IPS-20b (cell line): ENCODE measurements around the gene SLC20A1.

ENCODE experiments used
- H3K27ac ChIP-seq: one replicate; pipeline ENCODE4 v1.5.1; 2013; ENCODE audit warnings: low read length
- H3K27me3 ChIP-seq: 2 replicates; pipeline ENCODE4 v1.6.1; 2013; ENCODE audit warnings: mild to moderate bottlenecking, low read length, inconsistent platforms; ENCODE audit not compliant: insufficient read depth
- H3K36me3 ChIP-seq: 2 replicates; pipeline ENCODE4 v1.6.1; 2013; ENCODE audit warnings: low read depth, mild to moderate bottlenecking, inconsistent platforms, low read length, moderate library complexity; ENCODE audit not compliant: insufficient read depth
- H3K4me1 ChIP-seq: 2 replicates; pipeline ENCODE4 v1.6.1; 2013; ENCODE audit warnings: mild to moderate bottlenecking, control low read depth, inconsistent platforms, low read length, moderate library complexity; ENCODE audit not compliant: insufficient read depth
- H3K4me3 ChIP-seq: 2 replicates; pipeline ENCODE4 v1.5.1; 2013; ENCODE audit warnings: mild to moderate bottlenecking, low read length, inconsistent platforms
- H3K9ac ChIP-seq: 2 replicates; pipeline ENCODE4 v1.6.1; 2013; ENCODE audit warnings: low read depth, mild to moderate bottlenecking, inconsistent platforms, low read length, moderate library complexity
- H3K9me3 ChIP-seq: 2 replicates; pipeline ENCODE4 v1.6.1; 2013; ENCODE audit warnings: mild to moderate bottlenecking, low read depth, low read length, inconsistent platforms; ENCODE audit not compliant: insufficient read depth

Gene SLC20A1

GRCh38 chr2:112688086-112688880 lies 42.5 kb downstream of the SLC20A1 start:
- Histone ChIP-seq H3K27me3 (no peaks in the 10 kb centered on the region), H3K9me3 (no peaks in the 10 kb centered on the region), H3K36me3 (no peaks in the 10 kb centered on the region), H3K4me1 (peaks cover 6% of the 10 kb centered on the region; the same call in 1 of the 2 replicates), H3K4me3 (no peak overlapping the region), H3K9ac (no peak overlapping the region), H3K27ac (no peak overlapping the region)

GRCh38 chr2:112690853-112691401 lies 45.2 kb downstream of the SLC20A1 start:
- Histone ChIP-seq H3K4me3 (no peak overlapping the region), H3K9me3 (no peaks in the 10 kb centered on the region), H3K27ac (no peak overlapping the region), H3K9ac (no peak overlapping the region), H3K36me3 (no peaks in the 10 kb centered on the region), H3K4me1 (peaks cover 6% of the 10 kb centered on the region; the same call in 1 of the 2 replicates), H3K27me3 (no peaks in the 10 kb centered on the region)

DNA sequence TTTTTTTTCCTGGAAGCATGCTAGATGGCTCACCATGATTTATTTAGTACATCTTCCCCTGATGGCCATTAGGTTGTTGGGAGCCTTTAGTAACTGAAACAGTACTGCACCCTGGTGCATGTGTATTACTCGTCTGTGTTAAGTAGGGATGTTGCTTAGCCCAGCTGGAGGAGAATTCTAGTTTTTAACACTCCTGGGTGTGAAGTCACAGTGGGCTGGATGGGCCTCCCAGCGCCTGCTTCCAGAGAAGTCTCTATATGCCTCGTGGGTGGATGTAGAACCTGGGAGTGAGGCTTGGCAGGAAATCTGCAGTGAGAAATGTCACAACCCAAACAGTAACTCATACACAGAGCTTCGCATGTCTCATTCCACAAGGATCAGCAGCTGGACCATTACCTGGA lies 46.1 kb downstream of the SLC20A1 start:
- peaks cover 6% of the 10 kb centered on the region; the same call in 1 of the 2 replicates for H3K4me1 ChIP-seq
- H3K27me3 ChIP-seq, result no peaks in the 10 kb centered on the region
- H3K4me3 ChIP-seq, result no peak overlapping the region
- no peaks in the 10 kb centered on the region for H3K9me3 ChIP-seq
- H3K36me3 ChIP-seq, result no peaks in the 10 kb centered on the region
- no peak overlapping the region for H3K9ac ChIP-seq
- no peak overlapping the region for H3K27ac ChIP-seq

GRCh38 chr2:112692495-112692911 lies 46.8 kb downstream of the SLC20A1 start:
- H3K27ac ChIP-seq, result no peak overlapping the region
- peaks cover 6% of the 10 kb centered on the region; the same call in 1 of the 2 replicates for H3K4me1 ChIP-seq
- no peaks in the 10 kb centered on the region for H3K9me3 ChIP-seq
- no peaks in the 10 kb centered on the region for H3K36me3 ChIP-seq
- no peak overlapping the region for H3K9ac ChIP-seq
- H3K27me3 ChIP-seq, result no peaks in the 10 kb centered on the region
- no peak overlapping the region for H3K4me3 ChIP-seq

GRCh38 chr2:112692918-112693317 lies 47.2 kb downstream of the SLC20A1 start:
- H3K9ac ChIP-seq, result no peak overlapping the region

GRCh38 chr2:112693596-112693995 lies 47.9 kb downstream of the SLC20A1 start:
- Histone ChIP-seq H3K9ac (no peak overlapping the region), H3K4me1 (peaks cover 6% of the 10 kb centered on the region; the same call in 1 of the 2 replicates), H3K9me3 (no peaks in the 10 kb centered on the region), H3K27ac (no peak overlapping the region), H3K36me3 (no peaks in the 10 kb centered on the region), H3K27me3 (no peaks in the 10 kb centered on the region), H3K4me3 (no peak overlapping the region)

More at GRCh38 chr2:112692918-112693317, 47.2 kb downstream of the SLC20A1 start:
- H3K9me3 ChIP-seq, result no peaks in the 10 kb centered on the region
- H3K27ac ChIP-seq, result no peak overlapping the region
- no peaks in the 10 kb centered on the region for H3K27me3 ChIP-seq
- no peak overlapping the region for H3K4me3 ChIP-seq
- H3K4me1 ChIP-seq, result peaks cover 6% of the 10 kb centered on the region; the same call in 1 of the 2 replicates
- H3K36me3 ChIP-seq, result no peaks in the 10 kb centered on the region

DNA sequence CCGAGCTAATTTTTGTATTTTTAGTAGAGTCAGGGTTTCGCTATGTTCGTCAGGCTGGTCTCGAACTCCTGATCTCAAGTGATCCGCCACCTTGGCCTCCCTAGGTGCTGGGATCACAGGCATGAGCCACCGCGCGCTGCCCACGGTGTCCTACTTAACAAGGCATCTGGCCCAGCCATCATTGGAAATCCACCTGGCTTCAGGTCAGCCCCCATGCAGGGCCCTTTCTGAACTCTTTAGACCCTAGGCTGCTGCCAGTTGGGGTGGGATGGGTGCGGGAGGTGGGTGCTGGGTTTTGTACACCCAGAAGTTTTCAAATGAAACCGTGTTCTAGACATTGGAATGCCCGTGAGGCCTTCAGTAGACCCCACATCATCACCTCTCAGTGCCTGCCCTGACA lies 48.4 kb downstream of the SLC20A1 start:
- H3K4me3 ChIP-seq, result no peak overlapping the region

DNA sequence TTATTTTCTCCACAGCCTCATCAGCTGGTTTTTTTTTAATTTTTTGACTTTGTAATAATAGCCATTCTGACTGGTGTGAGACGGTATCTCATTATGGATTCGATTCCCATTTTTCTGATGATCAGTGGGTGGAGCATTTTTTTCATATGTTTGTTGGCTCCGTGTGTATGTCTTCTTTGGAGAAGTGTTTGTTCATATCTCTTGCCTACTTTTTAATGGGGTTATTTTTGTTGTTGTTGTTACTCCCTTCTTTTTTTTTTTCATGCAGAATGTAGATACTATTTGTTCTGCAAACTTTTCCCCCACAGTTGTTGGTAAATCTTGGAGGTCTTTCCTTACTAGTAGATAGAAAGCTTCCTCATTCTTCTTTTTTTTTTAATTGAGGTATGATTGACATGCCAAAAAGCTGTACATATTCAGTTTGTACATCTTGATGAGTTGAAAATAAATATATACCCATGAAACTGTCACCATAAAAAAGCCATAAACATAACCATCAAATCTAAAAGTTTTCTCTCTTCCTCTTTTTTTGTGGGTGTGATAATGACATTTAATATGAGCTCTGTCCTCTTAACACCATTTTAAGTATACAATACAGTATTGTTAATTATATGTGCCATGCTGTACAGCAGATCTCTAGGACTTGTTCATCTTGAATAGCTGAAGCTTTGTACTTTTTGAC lies 53.2 kb downstream of the SLC20A1 start:
- Histone ChIP-seq H3K27ac (no peak overlapping the region), H3K4me3 (no peak overlapping the region), H3K4me1 (no peaks in the 10 kb centered on the region), H3K36me3 (no peaks in the 10 kb centered on the region), H3K27me3 (no peaks in the 10 kb centered on the region), H3K9ac (no peak overlapping the region), H3K9me3 (no peaks in the 10 kb centered on the region)

More for the DNA sequence above, 48.4 kb downstream of the SLC20A1 start:
- Histone ChIP-seq H3K27ac (no peak overlapping the region), H3K9ac (no peak overlapping the region), H3K27me3 (no peaks in the 10 kb centered on the region), H3K9me3 (no peaks in the 10 kb centered on the region), H3K36me3 (no peaks in the 10 kb centered on the region), H3K4me1 (peaks cover 6% of the 10 kb centered on the region; the same call in 1 of the 2 replicates)

DNA sequence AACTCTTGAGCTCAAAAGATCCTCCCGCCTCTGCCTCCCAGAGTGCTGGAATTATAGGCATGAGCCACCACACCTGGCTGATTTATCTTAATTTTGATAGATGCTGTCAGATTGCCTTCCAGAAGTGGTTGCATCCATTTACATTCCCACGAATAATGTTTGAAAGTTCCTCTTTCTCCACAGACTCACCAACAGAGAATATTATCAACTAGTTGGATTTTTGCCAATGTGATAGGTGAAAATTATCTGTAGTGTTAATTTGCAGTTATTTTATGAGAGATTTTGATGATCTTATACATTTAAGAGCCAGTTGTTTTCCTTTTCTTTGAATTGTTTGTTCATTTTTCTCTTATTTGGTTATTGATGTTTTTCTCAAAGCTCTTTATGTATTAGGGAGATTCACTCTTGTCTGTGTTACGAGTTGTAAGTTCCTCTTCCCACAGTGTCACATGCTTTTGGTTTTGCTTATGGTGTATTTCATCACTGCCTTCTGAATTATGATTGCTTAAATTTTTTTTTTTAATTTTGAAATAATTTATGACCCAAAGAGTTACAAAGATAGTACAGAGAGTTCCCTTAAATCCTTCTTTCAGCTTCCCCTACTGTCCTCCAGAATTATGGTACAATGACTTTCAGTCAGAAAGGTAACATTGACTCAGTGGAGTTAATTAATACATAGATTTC lies 54.4 kb downstream of the SLC20A1 start:
- Histone ChIP-seq H3K4me3 (no peak overlapping the region), H3K9me3 (no peaks in the 10 kb centered on the region), H3K4me1 (no peaks in the 10 kb centered on the region), H3K36me3 (no peaks in the 10 kb centered on the region), H3K27ac (no peak overlapping the region), H3K9ac (no peak overlapping the region), H3K27me3 (no peaks in the 10 kb centered on the region)

DNA sequence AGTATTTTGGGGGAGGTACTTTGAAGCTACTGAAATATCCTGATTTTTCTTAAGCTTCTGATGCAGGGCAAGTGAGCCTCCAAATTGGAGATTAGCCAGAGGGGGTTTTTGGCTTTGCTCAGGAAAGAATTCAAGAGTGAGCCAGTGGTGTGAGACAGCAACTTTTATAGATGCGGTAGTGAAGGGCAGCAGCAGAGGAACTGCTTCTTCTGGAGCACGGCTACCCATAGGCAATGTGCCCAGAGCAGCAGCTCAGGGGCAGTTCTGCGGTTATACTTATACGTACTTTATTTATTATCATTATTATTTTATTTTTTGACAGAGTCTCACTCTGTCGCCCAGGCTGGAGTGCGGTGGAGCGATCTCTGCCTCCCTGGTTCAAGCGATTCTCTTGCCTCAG lies 55.3 kb downstream of the SLC20A1 start:
- H3K27me3 ChIP-seq, result no peaks in the 10 kb centered on the region
- H3K9me3 ChIP-seq, result no peaks in the 10 kb centered on the region
- no peaks in the 10 kb centered on the region for H3K36me3 ChIP-seq
- H3K27ac ChIP-seq, result no peak overlapping the region
- H3K4me1 ChIP-seq, result no peaks in the 10 kb centered on the region
- H3K4me3 ChIP-seq, result no peak overlapping the region
- H3K9ac ChIP-seq, result no peak overlapping the region

- H3K27ac ChIP-seq, result no peak overlapping the region
- H3K9me3 ChIP-seq, result no peaks in the 10 kb centered on the region
- no peak overlapping the region for H3K9ac ChIP-seq
- H3K36me3 ChIP-seq, result no peaks in the 10 kb centered on the region
- H3K27me3 ChIP-seq, result no peaks in the 10 kb centered on the region
- H3K4me1 ChIP-seq, result no peaks in the 10 kb centered on the region
- no peak overlapping the region for H3K4me3 ChIP-seq
Observed at GRCh38 chr2:112703684-112704083, 57.9 kb downstream of the SLC20A1 start.
